ENCODE measurements around the gene SMO.
"Not testable (repeated sequence)": the region's sequence is repeated elsewhere in the genome, so short reads cannot be mapped to it uniquely, and the experiment has no call there.

Gene SMO

GRCh38 chr7:129209067-129209926, 20.9 kb downstream of the SMO start:
- no peak for DNase-seq

- DNase-seq, result peak; percentile 56
Measured at GRCh38 chr7:129210256-129210988, 22.0 kb downstream of the SMO start.

GRCh38 chr7:129210989-129211312, 22.5 kb downstream of the SMO start:
- DNase-seq, result no peak

GRCh38 chr7:129212126-129212525, 23.7 kb downstream of the SMO start:
- no peak for DNase-seq

GRCh38 chr7:129212596-129212995, 24.2 kb downstream of the SMO start:
- DNase-seq, result no peak

- DNase-seq, result no peak
Measured at GRCh38 chr7:129213828-129214227, 25.4 kb downstream of the SMO start.

GRCh38 chr7:129215691-129216090, 27.3 kb downstream of the SMO start:
- DNase-seq, result not testable (repeated sequence)

GRCh38 chr7:129216101-129216715, 27.8 kb downstream of the SMO start:
- DNase-seq, result not testable (repeated sequence)

GRCh38 chr7:129216821-129217416, 28.5 kb downstream of the SMO start:
- not testable (repeated sequence) for DNase-seq

- DNase-seq, result peak; percentile 82
Measured at GRCh38 chr7:129218514-129219062, 30.2 kb downstream of the SMO start.

- not testable (repeated sequence) for DNase-seq
Measured at GRCh38 chr7:129219166-129219565, 30.7 kb downstream of the SMO start.

GRCh38 chr7:129222064-129222463, 33.6 kb downstream of the SMO start:
- peak; percentile 5 for DNase-seq

GRCh38 chr7:129224251-129225205, 36.1 kb downstream of the SMO start, which contains the start of gene AHCYL2:
Gene AHCYL2 (plus strand): TSS chr7:129225030.
- peak; percentile 98 for DNase-seq

- peak; percentile 58 for DNase-seq
Measured at GRCh38 chr7:129225206-129225930, 36.9 kb downstream of the SMO start.

- DNase-seq, result no peak
Measured at GRCh38 chr7:129225931-129226572, 37.6 kb downstream of the SMO start.

- DNase-seq, result no peak
Measured at GRCh38 chr7:129227646-129228578, 39.5 kb downstream of the SMO start.

GRCh38 chr7:129228633-129229032, 40.2 kb downstream of the SMO start:
- DNase-seq, result no peak

- DNase-seq, result no peak
Measured at GRCh38 chr7:129231666-129232065, 43.2 kb downstream of the SMO start.

- DNase-seq, result no peak
Measured at GRCh38 chr7:129238546-129238945, 50.1 kb downstream of the SMO start.

All from CD4-positive, alpha-beta T cell treated with Interleukin-10 for 1 hour (primary cell).